Transverse colon (tissue), 4 donors: ENCODE data around the gene OPALIN. TPM values are rescaled to one million over a fixed set of nuclear protein-coding genes. Genes with fewer than 3 reads are reported as not detected.

Experiments used
- DNase-seq: peaks from one replicate; pipeline ENCODE4 v3.0.0-alpha.2; 2019
- H3K27ac ChIP-seq, 4 donors: fragments of 200-600 bp; sonication (generic); 2 replicates each; pipeline ENCODE4 v1.5.1; 2016 to 2018; ENCODE audit warnings: inconsistent platforms in 4 of 4
- H3K27me3 ChIP-seq: fragments of 200-600 bp; sonication (generic); 2 replicates; pipeline ENCODE4 v1.5.1; 2017; ENCODE audit warnings: inconsistent platforms
- H3K36me3 ChIP-seq, 4 donors: fragments of 200-600 bp; sonication (generic); 2 replicates each; pipeline ENCODE4 v1.5.1; 2017 to 2019; ENCODE audit warnings: inconsistent platforms in 4 of 4
- H3K4me1 ChIP-seq, 4 donors: fragments of 200-600 bp; sonication (generic); 2 replicates each; pipeline ENCODE4 v1.5.1; 2017 to 2020; ENCODE audit warnings: inconsistent platforms in 4 of 4
- H3K4me3 ChIP-seq, 4 donors: fragments of 200-600 bp; sonication (generic); 1 replicate in 1 of 4; 2 replicates in 3 of 4; pipeline versions ENCODE4 v1.5.1 to v1.6.1; 2017 to 2019; ENCODE audit warnings: inconsistent platforms in 4 of 4
- H3K9me3 ChIP-seq, 2 donors: fragments of 200-600 bp; sonication (generic); 2 replicates each; pipeline ENCODE4 v1.5.1; 2017 to 2019; ENCODE audit warnings: inconsistent platforms in 2 of 2
- CTCF ChIP-seq, 5 experiments: fragments of 200-600 bp in 3 of 5; fragments of 450-650 bp in 2 of 5; sonication (generic) in 3 of 5; IDR thresholded peaks; 1 replicate in 2 of 5; 2 replicates in 3 of 5; pipeline ENCODE4 v1.5.1; 2016 to 2017; ENCODE audit warnings: antibody characterized with exemption in 5 of 5, inconsistent platforms in 3 of 5, mild to moderate bottlenecking in 2 of 5, moderate library complexity in 1 of 5
- EP300 ChIP-seq: sonication (generic); formaldehyde crosslinking; IDR thresholded peaks from one replicate; pipeline ENCODE4 v1.6.1; 2017; ENCODE audit warnings: antibody characterized with exemption, low read depth
- POLR2A ChIP-seq: fragments of 450-650 bp; IDR thresholded peaks from one replicate; pipeline ENCODE4 v1.6.1; 2016; ENCODE audit warnings: antibody characterized with exemption, mild to moderate bottlenecking, moderate library complexity
- POLR2AphosphoS5 ChIP-seq, 3 donors: sonication (generic); formaldehyde crosslinking; IDR thresholded peaks; one replicate each; pipeline ENCODE4 v1.6.1; 2016; ENCODE audit warnings: antibody characterized with exemption in 3 of 3
- WGBS, 2 donors: methylation state at CpG; one replicate each; pipeline ENCODE4 v1.1.5; 2018; ENCODE audit warnings: low coverage in 1 of 2; 5-methylcytosine and 5-hydroxymethylcytosine counted together
- in situ Hi-C, 4 donors: fragments of 200-750 bp; cut with MboI; loops; one replicate each; pipeline versions ENCODE4 v1.15.0 to v1.15.1; 2017; ENCODE audit warnings: low sequenced_read_pairs in 3 of 4, low pct_ligation_motif_present in 1 of 4, low pct_unique_long_range_greater_than_20kb in 1 of 4
- intact Hi-C: fragments of 100-400 bp; cut with DNase I; formaldehyde crosslinking; loops from one replicate; pipeline ENCODE4 v1.15.1; 2023; ENCODE audit warnings: low total_unique reads
- total RNA-seq, 4 donors: library from RNA; depleted of rRNA; stranded (reverse); fragments of >200 nt; gene quantifications; one replicate each; pipeline ENCODE4 v1.1.0, GENCODE V29; 2016

Gene OPALIN
- total RNA-seq, result not detected

- in situ Hi-C loops, result no loop called here
- H3K9me3 ChIP-seq, result no peaks in the 10 kb centered on the region
- TF ChIP-seq EP300, result no peak
- TF ChIP-seq POLR2AphosphoS5 (IDR thresholded peaks at IDR 0.05), result no peak
- TF ChIP-seq POLR2A, result no peak
- no peak for TF ChIP-seq CTCF (IDR thresholded peaks at IDR 0.05)
- H3K27me3 ChIP-seq, result peaks cover 2% of the 10 kb centered on the region
- H3K36me3 ChIP-seq, result no peaks in the 10 kb centered on the region
- no peak within 1 kb of the TSS for H3K4me3 ChIP-seq
- no peak for DNase-seq
- no peak within 1 kb of the TSS for H3K27ac ChIP-seq
- intact Hi-C loops, result no loop called here
- no peaks in the 10 kb centered on the region for H3K4me1 ChIP-seq
- WGBS, 2 donors, result 68 to 83% methylated on average over 5 to 7 of the region's 7 CpGs
Observed at GRCh38 chr10:96358851-96359540, at the start of gene OPALIN. OPALIN (minus strand) TSS chr10:96359002; CDS start chr10:96358896, 106 bp downstream.

GRCh38 chr10:96408201-96408600 is 49.4 kb upstream of the OPALIN start:
- no peaks in the 10 kb centered on the region for H3K4me1 ChIP-seq
- no peaks in the 10 kb centered on the region for H3K9me3 ChIP-seq
- 56 to 70% methylated on average over 1 of the region's 1 CpG for WGBS, 2 donors
- no peak for DNase-seq
- peaks cover 37% of the 10 kb centered on the region for H3K27me3 ChIP-seq
- TF ChIP-seq POLR2AphosphoS5 (IDR thresholded peaks at IDR 0.05), result no peak
- in situ Hi-C loops, result loop anchor here in 2 of 4 donors (25.0 kb wide), 1 partner anchor 629 kb away; no protein-coding TSS in a partner anchor
- no peak overlapping the region for H3K4me3 ChIP-seq
- no peaks in the 10 kb centered on the region for H3K36me3 ChIP-seq
- intact Hi-C loops, result no loop called here
- H3K27ac ChIP-seq, result no peak overlapping the region

- Histone ChIP-seq H3K36me3 (no peaks in the 10 kb centered on the region), H3K27me3 (peaks cover 32% of the 10 kb centered on the region)
- 88% methylated on average over 15 of the region's 15 CpGs; no CpG with 5 or more reads in 1 of the 2 donors for WGBS, 2 donors
Observed at GRCh38 chr10:96407560-96408069, 48.8 kb upstream of the OPALIN start.

DNA sequence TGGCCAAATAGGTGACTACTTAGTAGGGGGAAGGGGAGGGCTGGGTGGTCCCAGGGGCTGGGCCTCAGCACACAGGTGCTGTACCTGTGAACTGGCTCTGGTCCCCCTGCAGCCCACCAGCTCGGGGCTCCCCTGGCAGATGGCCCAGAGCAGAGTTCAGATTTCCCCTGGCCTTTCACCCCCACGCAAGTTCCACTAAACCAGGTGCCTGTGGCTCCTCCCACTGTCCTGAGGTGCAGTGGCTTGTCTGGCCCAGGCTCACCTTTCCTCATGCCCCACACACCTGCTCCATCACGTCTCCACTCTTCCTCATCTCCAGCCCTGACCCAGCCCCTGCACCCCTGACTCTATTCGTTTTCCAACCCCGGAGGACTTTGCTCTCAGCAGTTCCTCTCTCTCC is 47.3 kb upstream of the OPALIN start:
- 75 to 80% methylated on average over 4 to 5 of the region's 5 CpGs for WGBS, 2 donors
- H3K27me3 ChIP-seq, result peaks cover 27% of the 10 kb centered on the region
- no peak overlapping the region for H3K27ac ChIP-seq
- H3K4me3 ChIP-seq, result no peak overlapping the region
- no peak for DNase-seq
- in situ Hi-C loops, result loop anchor here in 2 of 4 donors (25.0 kb wide), 1 partner anchor 631 kb away; no protein-coding TSS in a partner anchor
- no peaks in the 10 kb centered on the region for H3K36me3 ChIP-seq
- intact Hi-C loops, result no loop called here
- H3K9me3 ChIP-seq, result no peaks in the 10 kb centered on the region
- no peaks in the 10 kb centered on the region for H3K4me1 ChIP-seq
- TF ChIP-seq POLR2A (no peak), EP300 (no peak), POLR2AphosphoS5 (IDR thresholded peaks at IDR 0.05) (no peak), CTCF (IDR thresholded peaks at IDR 0.05) (no peak)

More at GRCh38 chr10:96407560-96408069, 48.8 kb upstream of the OPALIN start:
- DNase-seq, result no peak
- no peak overlapping the region for H3K4me3 ChIP-seq
- no peaks in the 10 kb centered on the region for H3K4me1 ChIP-seq
- in situ Hi-C loops (loop anchor here in 2 of 4 donors (25.0 kb wide), 1 partner anchor 630 kb away; no protein-coding TSS in a partner anchor), intact Hi-C loops (no loop called here)
- H3K9me3 ChIP-seq, result no peaks in the 10 kb centered on the region
- H3K27ac ChIP-seq, result no peak overlapping the region
- TF ChIP-seq EP300 (no peak), POLR2AphosphoS5 (IDR thresholded peaks at IDR 0.05) (no peak), POLR2A (no peak), CTCF (IDR thresholded peaks at IDR 0.05) (no peak)
